Measurements from ENCODE around the gene VPS25.

GRCh38 chr17:42798383-42799380 is 25.4 kb downstream of the VPS25 start, which contains the start of the genes CNTD1 and COA3:
- no peak for TF ChIP-seq EZH2phosphoT487 (IDR thresholded peaks at IDR 0.05; ENCODE audit: borderline replicate concordance, low read length)
- TF ChIP-seq CTCF (IDR thresholded peaks at IDR 0.05; ENCODE audit: low read depth, low read length, poor library complexity, severe bottlenecking) = no peak
